ENCODE data around the gene RBMS3. TPM values are rescaled to one million over a fixed set of nuclear protein-coding genes. Genes with fewer than 3 reads are reported as not detected.
A peak's percentile ranks its signal among the peaks of the same experiment; 100 is the strongest.

The RBMS3 gene
- total RNA-seq, 1 experiment from 2014 or later, result 74.2 TPM

- H3K27ac Mint-ChIP-seq (ENCODE audit: low read depth, unreplicated experiment), result no peak overlapping the region
- POLR2A ChIA-PET, result interaction anchor here (0.7 to 1.1 kb wide), 2 partner anchors 21 to 25 kb away, joined by 3 to 8 read pairs; no protein-coding TSS in a partner anchor
- peaks cover 7% of the 10 kb centered on the region for H3K36me3 Mint-ChIP-seq (ENCODE audit: insufficient read depth, unreplicated experiment)
- TF ChIP-seq CTCF (IDR thresholded peaks at IDR 0.05; ENCODE audit: unreplicated experiment), result no peak
- peaks cover 5% of the 10 kb centered on the region for H3K4me1 Mint-ChIP-seq (ENCODE audit: insufficient read depth, unreplicated experiment)
- H3K4me3 Mint-ChIP-seq (ENCODE audit: unreplicated experiment), result no peak overlapping the region
- no peak for DNase-seq (ENCODE audit: unreplicated experiment)
- intact Hi-C loops (cut with micrococcal nuclease), result no loop called here
- H3K9me3 Mint-ChIP-seq (ENCODE audit: unreplicated experiment), result no peaks in the 10 kb centered on the region
- CTCF ChIA-PET, result no interaction called here
- BruUV-seq (replicated peaks), result no TSS peak
- no peaks in the 10 kb centered on the region for H3K27me3 Mint-ChIP-seq (ENCODE audit: insufficient read depth, unreplicated experiment)
These were observed 309.1 kb downstream of the RBMS3 start for GRCh38 chr3:29590012-29590411.

- ChIA-PET CTCF (interaction anchor here (0.6 kb wide), 1 partner anchor 24 kb away, joined by 3 read pairs; no protein-coding TSS in a partner anchor), POLR2A (no interaction called here)
- Mint-ChIP-seq H3K9me3 (ENCODE audit: unreplicated experiment) (no peaks in the 10 kb centered on the region), H3K36me3 (ENCODE audit: insufficient read depth, unreplicated experiment) (peaks cover 7% of the 10 kb centered on the region), H3K4me3 (ENCODE audit: unreplicated experiment) (no peak overlapping the region), H3K4me1 (ENCODE audit: insufficient read depth, unreplicated experiment) (peaks cover 5% of the 10 kb centered on the region), H3K27ac (ENCODE audit: low read depth, unreplicated experiment) (no peak overlapping the region), H3K27me3 (ENCODE audit: insufficient read depth, unreplicated experiment) (no peaks in the 10 kb centered on the region)
- BruUV-seq (replicated peaks), result no TSS peak
- intact Hi-C loops (cut with micrococcal nuclease), result no loop called here
- TF ChIP-seq CTCF (IDR thresholded peaks at IDR 0.05; ENCODE audit: unreplicated experiment), result no peak
- DNase-seq (ENCODE audit: unreplicated experiment), result no peak
These were observed 309.6 kb downstream of the RBMS3 start for GRCh38 chr3:29590461-29590860.

- POLR2A ChIA-PET, result no interaction called here
- no peak for TF ChIP-seq CTCF (IDR thresholded peaks at IDR 0.05; ENCODE audit: unreplicated experiment)
- no peak for DNase-seq (ENCODE audit: unreplicated experiment)
- H3K4me1 Mint-ChIP-seq (ENCODE audit: insufficient read depth, unreplicated experiment), result peaks cover 5% of the 10 kb centered on the region
- H3K27ac Mint-ChIP-seq (ENCODE audit: low read depth, unreplicated experiment), result no peak overlapping the region
- CTCF ChIA-PET, result no interaction called here
- no peaks in the 10 kb centered on the region for H3K27me3 Mint-ChIP-seq (ENCODE audit: insufficient read depth, unreplicated experiment)
- H3K36me3 Mint-ChIP-seq (ENCODE audit: insufficient read depth, unreplicated experiment), result peaks cover 7% of the 10 kb centered on the region
- BruUV-seq (replicated peaks), result no TSS peak
- no peak overlapping the region for H3K4me3 Mint-ChIP-seq (ENCODE audit: unreplicated experiment)
- no peaks in the 10 kb centered on the region for H3K9me3 Mint-ChIP-seq (ENCODE audit: unreplicated experiment)
- intact Hi-C loops (cut with micrococcal nuclease), result no loop called here
These were observed 310.7 kb downstream of the RBMS3 start for GRCh38 chr3:29591579-29591978.

GRCh38 chr3:29593802-29594201 is 312.9 kb downstream of the RBMS3 start:
- BruUV-seq (replicated peaks), result TSS peak; percentile 86
- intact Hi-C loops (cut with micrococcal nuclease), result no loop called here

More at GRCh38 chr3:29593802-29594201, 312.9 kb downstream of the RBMS3 start:
- H3K27me3 Mint-ChIP-seq (ENCODE audit: insufficient read depth, unreplicated experiment), result no peaks in the 10 kb centered on the region
- no peaks in the 10 kb centered on the region for H3K9me3 Mint-ChIP-seq (ENCODE audit: unreplicated experiment)
- H3K4me3 Mint-ChIP-seq (ENCODE audit: unreplicated experiment), result no peak overlapping the region
- TF ChIP-seq CTCF (IDR thresholded peaks at IDR 0.05; ENCODE audit: unreplicated experiment), result no peak
- CTCF ChIA-PET, result no interaction called here
- H3K36me3 Mint-ChIP-seq (ENCODE audit: insufficient read depth, unreplicated experiment), result peaks cover 7% of the 10 kb centered on the region
- DNase-seq (ENCODE audit: unreplicated experiment), result no peak
- peaks cover 5% of the 10 kb centered on the region for H3K4me1 Mint-ChIP-seq (ENCODE audit: insufficient read depth, unreplicated experiment)
- H3K27ac Mint-ChIP-seq (ENCODE audit: low read depth, unreplicated experiment), result peak overlapping the region; percentile 1
- POLR2A ChIA-PET, result no interaction called here

Data from MCF 10A (cell line).